Epidermal melanocyte (primary cell): Measurements from ENCODE around the gene C1QL2.

ENCODE experiments used
- DNase-seq: peaks from one replicate; pipeline ENCODE4 v3.0.0; 2011; ENCODE audit warnings: low spot score; ENCODE audit not compliant: insufficient read length

The C1QL2 gene

DNA sequence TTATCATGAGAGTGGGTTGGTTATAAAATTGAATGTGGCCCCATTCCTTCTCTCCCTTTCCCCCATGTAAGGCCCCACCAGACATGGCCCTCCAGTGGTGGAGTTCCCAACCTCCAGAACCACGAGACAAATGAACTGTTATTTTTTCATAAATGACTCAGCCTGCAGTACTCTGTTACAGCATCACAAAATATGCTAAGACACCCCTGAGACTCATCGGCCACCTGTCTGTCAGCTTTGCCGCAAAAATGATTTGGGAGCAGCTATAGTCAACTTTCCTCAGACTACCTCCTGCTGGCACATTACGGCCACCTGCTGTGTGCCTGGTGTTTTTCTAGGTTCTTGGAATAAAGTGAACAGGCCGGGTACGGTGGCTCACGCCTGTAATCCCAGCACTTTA, 21.4 kb upstream of the C1QL2 start:
- DNase-seq = no peak

DNA sequence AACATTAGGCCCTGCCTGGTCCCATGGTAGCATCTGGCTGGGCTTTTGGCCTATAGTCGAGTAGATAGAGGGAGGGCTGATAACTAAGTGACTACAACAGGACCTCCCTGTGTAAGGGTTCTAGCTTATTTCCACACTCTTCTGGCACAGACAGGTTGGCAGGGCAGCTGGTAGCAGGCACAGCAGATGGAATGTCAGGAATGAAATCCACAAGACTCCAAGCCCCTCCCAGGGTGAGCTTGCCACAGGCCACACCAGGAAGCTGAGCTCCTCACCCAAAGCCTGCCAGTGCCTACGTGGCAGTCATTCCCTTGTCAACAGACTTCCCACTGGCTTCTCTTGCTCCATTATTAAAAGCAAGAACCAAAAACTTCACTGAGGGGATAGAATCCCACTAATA, 20.7 kb upstream of the C1QL2 start:
- no peak for DNase-seq

DNA sequence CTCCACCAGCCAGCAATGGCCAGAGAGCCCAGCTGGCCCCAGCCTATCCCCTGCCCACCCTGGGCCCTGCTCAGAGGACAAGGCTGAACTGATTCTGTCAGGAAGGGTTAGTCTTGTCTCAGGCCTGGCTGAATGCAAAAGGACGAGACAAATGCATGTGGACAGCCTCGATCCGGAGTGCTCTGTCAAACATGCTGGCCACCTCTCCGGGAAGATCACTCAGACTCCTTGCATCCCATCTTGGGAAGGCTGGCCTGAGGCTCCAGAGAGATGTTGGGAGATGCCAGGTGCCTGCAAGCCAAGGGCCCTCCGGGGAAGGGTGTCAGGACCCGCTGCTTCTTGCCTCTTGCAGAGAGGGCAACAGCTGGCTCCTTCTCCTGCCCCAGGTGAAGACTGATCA, 20.2 kb upstream of the C1QL2 start:
- no peak for DNase-seq

DNA sequence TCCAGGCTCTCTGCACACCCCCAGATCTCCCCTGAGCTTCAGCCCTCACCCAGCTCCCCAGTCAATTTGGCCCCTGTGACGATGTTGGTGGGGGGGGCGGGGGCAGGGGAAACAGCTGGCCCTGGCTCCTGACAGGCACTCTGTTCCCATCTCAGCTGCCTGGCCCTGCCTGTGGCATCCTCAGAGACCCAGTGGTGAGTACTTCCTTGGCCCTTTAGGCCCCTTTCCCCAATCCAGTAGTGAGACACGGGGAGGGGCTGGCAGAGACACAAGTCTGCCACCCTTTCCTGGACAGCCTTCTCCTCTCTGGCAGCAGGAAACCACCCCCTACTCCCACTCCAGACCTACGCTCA, 19.3 kb upstream of the C1QL2 start:
- no peak for DNase-seq

DNA sequence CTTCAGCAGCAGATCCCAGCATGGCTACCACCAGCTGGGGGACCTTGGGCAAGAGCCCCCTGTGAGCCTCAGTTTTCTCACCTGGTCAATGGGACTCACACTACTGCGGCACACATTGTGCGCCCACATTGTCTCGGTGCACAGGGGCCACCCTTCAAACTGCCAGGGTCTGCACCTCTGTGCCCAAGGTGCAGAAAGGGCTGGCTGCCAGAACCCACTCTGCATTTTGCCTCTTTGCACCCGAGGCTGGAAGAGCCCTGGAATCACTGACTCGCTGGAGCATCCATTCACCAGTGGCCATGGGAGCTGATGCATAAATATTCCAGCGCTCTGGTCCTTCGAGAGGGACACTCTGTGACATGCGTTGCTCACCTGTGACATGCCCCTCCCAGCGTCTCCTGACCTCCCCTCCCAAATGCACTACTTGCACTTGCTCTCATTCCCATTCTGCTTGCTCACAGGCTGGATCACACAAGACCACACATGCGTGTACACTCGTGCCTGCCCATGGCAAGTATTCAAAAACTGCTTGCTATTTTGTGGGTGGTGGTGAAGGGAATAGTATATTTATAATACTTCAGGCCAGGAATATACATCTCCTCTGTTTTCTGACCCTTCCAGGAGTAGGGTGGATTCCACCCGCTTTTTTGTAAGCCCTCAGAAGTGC, 18.8 kb upstream of the C1QL2 start:
- DNase-seq = no peak

DNA sequence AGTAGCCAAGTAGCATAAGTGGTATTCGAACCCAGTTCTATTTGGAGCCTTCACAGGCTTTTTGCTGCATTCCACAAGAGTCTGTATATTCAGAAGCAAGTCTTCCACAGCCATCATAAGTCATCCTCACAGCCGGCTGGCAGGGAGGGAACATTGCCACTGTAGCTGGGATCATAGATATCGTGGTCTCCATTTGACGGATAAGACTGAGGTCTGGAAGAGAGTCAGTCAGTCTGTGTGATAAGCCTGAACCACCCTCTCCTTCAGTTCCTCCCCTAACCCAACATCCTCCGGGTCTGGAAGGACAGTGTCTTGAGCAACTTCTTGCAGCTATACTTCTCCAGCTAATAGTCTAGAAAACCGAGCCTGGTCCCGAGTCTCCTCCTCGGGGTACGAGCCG, 17.0 kb upstream of the C1QL2 start:
- DNase-seq = no peak

DNA sequence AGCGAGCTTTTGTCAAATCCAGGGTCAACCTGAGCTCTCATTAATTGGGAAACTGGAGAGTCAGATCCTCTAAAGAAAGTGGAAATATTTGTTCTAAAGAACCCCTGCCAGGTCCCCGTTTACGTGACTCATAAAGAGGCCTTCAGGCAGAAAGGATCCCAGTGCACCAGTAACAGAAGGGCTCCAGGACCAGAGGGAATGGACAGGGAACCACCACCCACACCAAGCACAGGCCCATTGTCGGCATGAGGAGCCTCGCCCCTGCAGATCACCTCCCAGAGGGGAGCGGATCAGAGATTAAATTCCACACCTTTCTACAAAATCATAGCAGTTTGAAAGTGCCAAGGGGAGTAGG, 16.4 kb upstream of the C1QL2 start:
- no peak for DNase-seq

DNA sequence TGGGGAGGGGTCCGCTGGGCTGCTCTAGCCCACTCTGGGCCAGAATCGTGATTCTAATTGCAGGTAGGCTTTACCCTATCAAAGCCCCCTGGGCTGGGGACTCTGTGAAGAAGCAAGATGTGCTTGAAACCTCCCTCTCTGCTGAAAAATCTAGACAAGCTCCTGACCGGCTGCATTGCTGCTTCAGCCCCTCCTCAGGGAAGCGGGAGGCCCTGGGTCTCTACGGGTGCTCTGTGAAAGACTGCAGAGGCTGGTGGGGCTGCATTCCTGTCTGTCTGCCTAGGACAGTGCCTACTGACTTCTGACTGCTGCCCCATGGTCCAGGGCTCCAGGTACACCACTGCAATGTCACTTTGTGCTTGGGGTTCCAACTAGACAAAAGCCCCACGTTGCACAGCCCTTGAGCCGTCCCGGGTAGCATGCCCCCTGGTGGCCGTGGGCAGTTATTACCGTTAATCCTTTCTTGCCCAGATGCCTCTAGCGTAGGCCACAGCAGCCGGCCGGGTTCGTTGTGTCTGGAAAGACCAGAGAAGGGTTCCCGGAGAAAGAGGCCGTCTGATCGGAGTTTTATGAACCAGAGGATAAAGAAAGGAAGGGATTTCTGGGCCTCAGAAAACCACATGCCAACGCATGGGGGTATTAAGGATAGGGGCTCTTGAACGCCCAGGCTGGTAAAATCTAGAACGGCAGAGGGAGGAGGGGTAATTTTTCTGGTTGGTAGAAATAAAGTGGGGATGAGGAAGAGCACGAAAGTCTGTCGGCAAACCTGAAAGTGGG, 15.9 kb upstream of the C1QL2 start:
- no peak for DNase-seq

DNA sequence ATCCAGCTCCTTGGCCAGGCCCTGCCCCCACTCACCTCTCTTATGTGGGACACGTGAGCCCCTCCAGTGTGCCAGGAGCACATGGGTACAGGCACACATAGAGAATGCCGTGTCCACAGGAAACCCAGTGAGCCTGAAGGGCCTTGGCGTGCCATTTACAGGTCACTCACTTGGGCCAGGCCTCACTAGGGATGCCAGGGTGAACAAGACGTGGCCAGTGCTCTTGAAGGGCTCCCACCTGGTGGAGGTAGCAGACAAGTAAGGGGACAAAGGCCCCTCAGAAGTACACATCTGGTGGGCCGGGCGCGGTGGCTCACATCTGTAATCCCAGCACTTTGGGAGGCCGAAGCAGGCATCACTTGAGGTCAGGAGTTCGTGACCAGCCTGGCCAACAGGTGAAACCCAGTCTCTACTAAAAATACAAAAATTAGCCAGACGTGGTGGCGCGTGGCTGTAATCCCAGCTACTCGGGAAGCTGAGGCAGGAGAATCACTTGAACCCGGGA, 15.1 kb upstream of the C1QL2 start:
- DNase-seq = no peak

DNA sequence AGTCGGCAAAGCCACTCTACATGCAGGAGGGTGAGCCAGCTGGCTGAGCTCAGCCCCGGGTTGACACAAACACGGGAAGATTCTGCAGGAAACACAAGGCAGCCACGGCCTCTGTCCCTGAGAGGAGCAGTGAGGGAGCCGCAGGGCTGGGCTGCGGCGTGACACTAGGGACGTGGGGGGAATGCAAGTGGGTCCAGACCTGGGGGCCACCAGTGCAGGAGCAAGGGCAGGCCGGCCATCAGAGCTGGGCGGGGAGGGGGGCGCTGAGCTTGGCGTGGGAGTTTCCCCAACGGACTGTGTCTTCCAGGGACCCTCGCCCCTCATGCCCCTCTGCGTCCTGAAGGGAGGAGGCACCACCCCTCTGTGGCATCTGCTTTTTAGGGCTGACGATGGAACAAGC, 12.0 kb upstream of the C1QL2 start:
- DNase-seq = no peak

DNA sequence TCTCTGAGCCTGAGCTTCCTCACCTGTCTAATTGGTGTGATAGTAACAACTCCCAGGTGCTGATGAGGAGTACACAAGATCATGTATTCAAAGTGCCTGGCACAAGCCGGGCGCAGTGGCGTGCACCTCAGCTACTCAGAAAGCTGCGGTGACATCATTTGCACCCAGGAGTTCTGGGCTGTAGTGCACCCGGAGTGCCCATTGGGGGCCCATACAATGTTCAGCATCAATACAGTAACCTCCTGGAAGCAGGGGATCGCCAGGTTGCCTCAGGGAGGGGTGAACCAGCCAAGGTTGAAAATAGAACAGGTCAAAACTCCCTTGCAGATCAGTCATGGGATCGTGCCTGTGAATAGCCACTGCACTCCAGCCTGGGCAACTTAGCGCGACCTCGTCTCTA, 11.2 kb upstream of the C1QL2 start:
- DNase-seq = no peak

DNA sequence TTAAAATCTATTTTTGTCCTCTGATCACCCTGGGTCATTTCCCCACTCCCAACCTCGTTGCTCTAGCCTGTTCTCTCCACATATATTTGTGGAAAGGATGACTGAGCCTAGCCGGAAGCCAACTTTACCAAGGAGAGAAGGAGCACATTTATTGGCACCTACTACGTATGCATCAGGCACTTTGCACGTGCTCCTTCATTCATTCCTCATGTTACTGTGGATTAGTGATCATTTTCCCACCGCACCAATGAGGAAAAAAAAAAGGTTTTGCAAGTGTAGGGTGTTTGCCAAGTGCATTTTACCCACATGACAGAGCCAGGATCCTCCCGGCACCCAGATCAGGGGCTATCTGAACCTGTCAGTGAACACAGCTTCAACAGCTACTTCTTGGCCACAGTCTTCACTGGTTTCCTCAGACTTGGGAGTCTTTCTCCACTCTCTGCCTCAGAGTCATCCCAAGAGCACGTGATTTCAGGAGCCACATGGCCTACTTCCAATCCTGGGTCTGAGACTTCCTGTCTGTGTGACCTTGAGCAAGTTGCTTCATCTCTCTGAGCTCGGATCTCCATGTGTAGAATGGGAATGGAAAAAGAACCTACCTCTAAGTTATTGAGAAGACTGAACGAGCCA, 1.9 kb upstream of the C1QL2 start:
- DNase-seq = no peak

DNA sequence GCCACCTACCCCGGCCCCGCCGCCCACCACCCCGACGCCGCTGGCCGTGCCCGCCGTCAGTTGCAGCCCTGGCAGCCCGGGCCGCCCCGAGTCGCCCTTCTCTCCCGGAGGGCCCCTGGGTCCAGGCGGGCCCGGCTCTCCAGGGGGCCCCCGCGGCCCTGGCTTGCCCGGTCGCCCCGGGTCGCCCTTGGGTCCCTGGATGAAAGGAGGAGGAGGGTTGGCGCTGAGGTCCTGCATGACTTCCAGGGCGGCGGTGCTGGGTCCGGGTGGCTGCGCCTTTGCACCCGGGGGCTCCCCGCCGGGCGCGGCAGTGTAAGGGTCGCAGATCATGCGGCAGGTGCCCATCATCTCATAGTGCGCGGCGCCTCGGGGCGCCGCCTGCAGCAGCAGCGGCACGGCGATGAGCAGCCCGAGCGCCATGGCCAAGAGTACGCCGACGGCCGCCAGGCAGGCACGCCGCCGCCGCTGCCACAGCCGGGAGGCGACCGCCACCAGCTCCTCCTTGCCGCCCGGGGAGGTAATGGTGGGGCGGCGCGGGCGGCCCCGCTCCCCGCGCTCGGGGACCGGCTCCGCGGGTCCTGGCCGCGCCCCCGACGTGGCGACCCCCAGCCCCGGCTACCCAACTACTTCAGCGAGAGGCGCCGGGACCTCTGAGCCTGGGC, 570 bp downstream of the C1QL2 start:
- DNase-seq = no peak

DNA sequence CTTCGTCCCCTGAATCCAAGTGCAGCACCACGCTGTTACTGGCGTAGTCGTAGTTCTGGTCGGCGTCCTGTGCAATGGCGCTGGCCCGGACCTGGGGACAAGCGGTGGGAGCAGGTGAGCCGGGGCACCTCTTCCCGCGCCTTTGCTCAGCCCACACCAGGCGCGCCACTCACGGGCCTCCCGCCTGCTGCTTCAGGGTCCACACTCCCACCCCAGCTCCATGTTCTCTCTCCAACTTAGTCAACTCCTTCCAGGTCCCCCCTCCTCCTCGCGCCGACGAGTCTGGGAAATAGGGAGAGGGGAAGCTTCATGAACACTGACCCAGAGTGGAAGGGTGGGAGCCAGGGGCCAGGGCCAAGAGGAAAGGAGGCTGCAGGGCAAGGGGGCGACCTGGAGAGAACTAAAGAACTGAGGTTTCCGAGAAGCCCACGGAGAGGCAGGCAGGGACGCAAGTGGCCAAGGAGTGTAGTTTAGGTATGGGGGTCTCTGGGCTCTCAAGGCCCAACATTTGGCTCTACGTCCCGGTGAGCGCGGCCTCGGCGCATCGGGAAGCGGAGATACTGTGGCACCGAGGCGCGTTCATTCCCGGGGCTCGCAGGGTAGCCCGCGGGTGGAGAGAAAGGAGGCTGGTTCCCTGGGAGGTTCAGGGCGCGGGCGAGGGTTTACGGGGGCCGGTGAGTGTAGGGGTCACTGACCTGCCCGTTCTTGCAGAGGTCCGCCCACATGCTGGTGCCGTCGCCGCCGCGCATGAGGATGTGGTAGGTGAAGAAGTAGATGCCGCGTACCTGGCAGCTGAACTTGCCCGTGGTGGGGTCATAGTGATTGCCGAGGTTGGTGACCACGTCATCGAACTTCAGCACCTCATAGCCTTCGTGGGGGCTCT, 1.4 kb downstream of the C1QL2 start:
- no peak for DNase-seq

DNA sequence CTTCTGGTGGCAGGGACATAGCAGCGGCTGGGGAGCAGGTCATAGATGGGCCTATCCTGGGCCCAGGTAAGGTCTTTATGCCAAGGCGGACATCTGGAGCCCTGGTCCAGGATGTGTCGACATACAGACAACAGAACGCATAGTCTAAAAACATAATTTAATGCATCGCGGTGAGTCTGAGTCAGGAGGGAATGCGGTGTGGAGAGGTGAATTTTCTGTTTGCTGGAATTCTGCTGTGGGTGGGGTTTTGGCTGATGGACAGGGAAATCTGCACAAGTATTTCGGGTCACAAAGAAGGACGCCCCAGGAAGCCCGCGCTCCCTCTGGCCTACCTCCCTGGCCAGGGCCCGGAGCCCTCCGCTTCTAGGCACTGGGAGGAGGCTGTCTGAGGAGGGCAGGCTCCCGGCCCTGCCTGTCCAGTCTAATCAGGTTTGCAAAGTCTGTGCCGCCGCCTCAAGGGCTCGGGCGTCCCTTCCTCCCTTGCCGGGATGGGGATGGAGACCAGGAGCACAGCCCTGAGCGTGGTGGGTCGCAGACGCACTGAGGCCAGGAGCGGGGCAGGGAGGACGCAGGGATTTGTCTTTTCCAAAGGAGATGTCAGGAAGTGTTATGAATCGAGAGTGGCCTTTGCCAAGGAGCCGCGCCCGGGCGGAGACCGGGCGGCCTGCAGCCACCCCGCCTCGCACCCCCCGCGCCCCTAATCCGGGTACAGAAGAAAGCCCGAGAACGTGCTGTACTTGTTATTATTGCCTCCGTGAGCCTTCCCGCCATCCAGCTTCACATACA, 2.3 kb downstream of the C1QL2 start:
- DNase-seq = no peak

DNA sequence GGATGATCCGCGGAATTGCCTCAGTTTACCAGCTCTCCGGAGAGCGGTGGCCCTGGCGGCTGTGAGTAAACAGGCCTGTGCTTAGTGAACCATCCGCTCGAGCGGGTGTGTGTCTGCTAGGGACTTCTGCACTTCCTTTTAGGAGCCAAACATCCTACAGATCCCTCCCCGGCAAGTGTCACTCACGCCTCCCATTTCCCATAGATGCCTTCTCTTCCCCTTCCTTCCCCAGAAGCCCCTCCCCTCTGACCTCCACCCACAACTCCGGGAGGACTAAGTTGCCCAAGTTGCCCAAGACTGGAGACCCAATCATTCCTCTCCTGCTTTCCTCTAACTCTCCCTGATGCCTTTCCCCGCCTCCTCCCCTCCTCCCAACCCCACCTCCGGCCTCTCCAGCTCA, 2.9 kb downstream of the C1QL2 start:
- DNase-seq = no peak

DNA sequence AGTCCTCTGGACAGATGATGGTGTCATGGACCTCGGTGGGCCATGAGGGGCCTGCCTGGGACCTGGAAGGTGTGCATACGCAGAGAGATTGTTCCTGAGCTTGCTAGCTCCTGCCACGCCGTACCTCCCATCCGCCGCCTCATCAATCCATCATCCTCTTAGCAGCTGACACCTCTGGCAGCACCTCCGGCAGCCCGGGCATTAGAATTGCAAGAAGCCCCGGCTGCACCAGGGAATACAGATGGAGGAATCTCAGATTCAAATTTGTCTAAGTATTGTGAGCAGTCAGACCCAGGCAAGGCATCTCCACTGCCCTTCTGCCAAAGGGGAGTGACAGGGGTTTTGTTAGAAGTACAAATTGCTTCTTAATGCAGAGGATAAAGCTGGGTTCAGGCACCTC, 4.5 kb downstream of the C1QL2 start:
- no peak for DNase-seq

DNA sequence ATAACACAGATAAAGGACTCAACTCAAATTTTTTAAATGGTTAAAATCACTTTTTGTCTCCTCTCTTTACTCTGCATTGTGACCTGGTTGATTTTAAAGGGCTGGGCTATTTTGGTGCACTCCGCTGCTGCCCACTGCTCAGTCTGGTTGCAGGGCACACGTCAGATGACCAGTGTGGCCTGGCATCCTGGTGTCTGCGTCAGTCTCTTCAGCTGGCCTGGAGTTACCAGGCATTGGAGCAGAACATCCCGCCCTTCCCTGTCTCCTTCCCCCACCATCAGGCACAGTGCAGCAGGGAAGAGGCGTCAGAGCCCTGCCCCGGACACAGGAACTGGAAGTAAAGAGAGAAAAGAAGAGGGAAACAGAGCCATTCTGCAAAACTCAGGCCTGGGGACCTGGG, 8.9 kb downstream of the C1QL2 start:
- no peak for DNase-seq

DNA sequence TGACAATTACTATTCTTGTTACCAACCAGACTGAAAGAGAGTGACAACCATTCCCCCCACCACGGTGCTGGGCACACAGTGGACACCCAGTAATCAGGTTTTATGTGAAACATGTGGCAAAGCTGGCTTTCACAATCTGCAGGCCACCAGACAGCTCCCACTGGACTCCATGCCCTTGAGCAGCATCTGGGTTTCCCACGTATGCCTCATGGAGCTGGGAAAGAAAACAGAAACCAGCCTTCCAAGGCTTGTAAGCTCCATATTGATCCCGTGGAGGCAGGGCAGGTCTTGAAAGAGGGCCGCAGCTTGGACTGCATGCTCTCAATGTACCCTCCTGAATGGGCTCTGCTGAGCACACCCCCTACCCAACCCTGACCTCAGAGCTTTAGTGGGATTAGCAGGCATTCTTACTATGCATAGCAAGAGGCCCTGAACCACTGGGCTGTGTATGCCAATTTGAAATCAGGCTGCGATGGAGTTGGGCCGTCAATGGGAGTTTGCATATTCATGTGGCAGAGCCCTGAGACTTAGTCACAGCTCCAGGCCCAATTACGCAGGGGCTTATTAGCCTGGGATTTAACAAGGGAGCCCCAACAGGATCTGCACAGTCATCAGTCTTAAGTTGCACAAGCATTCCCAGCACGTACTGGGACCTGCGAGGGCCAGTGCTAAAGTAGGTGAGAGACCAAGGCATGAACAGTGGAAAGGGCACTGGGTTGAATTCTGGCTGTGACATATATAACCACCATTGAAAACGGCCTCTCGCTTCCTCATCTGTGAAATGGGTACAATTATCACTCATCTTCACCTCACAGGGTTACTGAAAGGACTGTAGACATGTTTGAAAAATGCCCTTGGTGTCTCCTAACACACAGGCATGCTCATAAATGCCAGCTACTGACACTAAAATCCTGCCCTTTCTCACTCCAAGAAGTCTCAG, 10.5 kb downstream of the C1QL2 start:
- DNase-seq = no peak
